HepG2 (cell line): ENCODE measurements around the gene MUSK. TPM values are rescaled to one million over a fixed set of nuclear protein-coding genes. Genes with fewer than 3 reads are reported as not detected.

Experiments used
- ATF7 ChIP-seq, 2 experiments: fragments of 450-650 bp in 1 of 2; sonication (generic) in 1 of 2; formaldehyde crosslinking in 1 of 2; IDR thresholded peaks; 2 replicates each; pipeline versions ENCODE4 v1.4.0 to v1.6.1; 2016 to 2020; ENCODE audit warnings: antibody characterized with exemption in 1 of 2, mild to moderate bottlenecking in 1 of 2, missing genetic modification reagents in 1 of 2
- CTCF ChIP-seq: sonication (generic); formaldehyde crosslinking; IDR thresholded peaks from 2 replicates; pipeline ENCODE4 v1.5.0; 2020; ENCODE audit warnings: mild to moderate bottlenecking, missing genetic modification reagents, moderate library complexity
- HNRNPLL ChIP-seq: fragments of 200-400 bp; formaldehyde crosslinking; IDR thresholded peaks from 2 replicates; pipeline ENCODE4 v1.6.1; 2017; ENCODE audit warnings: mild to moderate bottlenecking, low read depth, low read length; ENCODE audit not compliant: poor library complexity, severe bottlenecking
- HOXD1 ChIP-seq: sonication (generic); formaldehyde crosslinking; IDR thresholded peaks from 2 replicates; pipeline ENCODE4 v1.5.0; 2020; ENCODE audit warnings: missing genetic modification reagents
- MBNL3 ChIP-seq: fragments of 250-450 bp; sonication (Bioruptor Pico); conservative IDR thresholded peaks from 2 replicates; pipeline ENCODE4 v1.8.0; 2022; ENCODE audit warnings: mild to moderate bottlenecking, inconsistent platforms
- MYNN ChIP-seq: sonication (generic); formaldehyde crosslinking; IDR thresholded peaks from 2 replicates; pipeline ENCODE4 v1.4.0; 2020; ENCODE audit warnings: mild to moderate bottlenecking, low read depth, missing genetic modification reagents
- PRDM4 ChIP-seq: sonication (generic); formaldehyde crosslinking; IDR thresholded peaks from 2 replicates; pipeline ENCODE4 v1.9.0; 2021; ENCODE audit warnings: missing genetic modification reagents, borderline replicate concordance
- ZNF251 ChIP-seq: sonication (generic); formaldehyde crosslinking; IDR thresholded peaks from 2 replicates; pipeline ENCODE4 v1.9.0; 2021; ENCODE audit warnings: mild to moderate bottlenecking, missing genetic modification reagents
- ZNF513 ChIP-seq: sonication (generic); formaldehyde crosslinking; conservative IDR thresholded peaks from 2 replicates; pipeline ENCODE4 v1.5.0; 2020; ENCODE audit warnings: missing genetic modification reagents
- polyA plus RNA-seq, 8 experiments: library from polyadenylated mRNA; depleted of rRNA in 3 of 8; stranded (reverse) in 7 of 8; unstranded in 1 of 8; fragments of >200 nt; fragmentation: Illumina TruSeq in 4 of 8; extraction: Trizol in 4 of 8; gene quantifications; 2 replicates each; pipeline versions ENCODE4 v1.2.1 to v1.2.3, GENCODE V29; 2011 to 2016; ENCODE audit warnings: low read depth in 4 of 8, missing spikeins in 1 of 8, mixed read lengths in 1 of 8; ENCODE audit not compliant: insufficient read depth in 1 of 8
- total RNA-seq, 5 experiments: library from RNA; depleted of rRNA; stranded (reverse); fragments of >200 nt; fragmentation: Illumina TruSeq; extraction: Trizol; gene quantifications; 2 replicates each; pipeline ENCODE4 v1.2.3, GENCODE V29; 2016; ENCODE audit warnings: low read depth in 1 of 5

MUSK gene
- total and polyA plus RNA-seq, 2 of the 13 experiments (the other 11 are each of a cell fraction or from before 2014, with no cell fraction given) = not detected

- no peak for TF ChIP-seq CTCF (CRISPR knock-in tag)
- no peak for TF ChIP-seq MYNN (CRISPR knock-in tag)
- TF ChIP-seq PRDM4 (CRISPR knock-in tag) = no peak
- TF ChIP-seq HOXD1 (CRISPR knock-in tag) = no peak
- no peak for TF ChIP-seq ZNF513 (CRISPR knock-in tag)
- TF ChIP-seq MBNL3 (CRISPR knock-in tag) = no peak
- no peak for TF ChIP-seq HNRNPLL
- no peak for TF ChIP-seq ZNF251 (CRISPR knock-in tag)
- no peak for TF ChIP-seq ATF7 (IDR thresholded peaks at IDR 0.05)
- no peak for TF ChIP-seq ATF7 (CRISPR knock-in tag; IDR thresholded peaks at IDR 0.05)
- TF ChIP-seq, all 625 proteins: peak for 0
Observed at GRCh38 chr9:110622368-110622767, 46.2 kb upstream of the MUSK start (continued).
